MM.1S (cell line): ENCODE data around the gene RALA.

Experiments
- CTCF ChIP-seq: fragments of 300-600 bp; sonication (generic); IDR thresholded peaks from 2 replicates; pipeline ENCODE4 v1.5.1; 2016; ENCODE audit warnings: antibody characterized with exemption, low read length, mixed read lengths
- EZH2 ChIP-seq: fragments of 300-600 bp; sonication (generic); optimal IDR thresholded peaks from 2 replicates; pipeline ENCODE3; 2017; ENCODE audit warnings: low read depth, mild to moderate bottlenecking, antibody characterized with exemption, low read length, mixed read lengths
- EZH2phosphoT487 ChIP-seq: fragments of 300-600 bp; sonication (generic); IDR thresholded peaks from 2 replicates; pipeline ENCODE4 v1.6.1; 2018; ENCODE audit warnings: antibody characterized with exemption, low read length

DNA sequence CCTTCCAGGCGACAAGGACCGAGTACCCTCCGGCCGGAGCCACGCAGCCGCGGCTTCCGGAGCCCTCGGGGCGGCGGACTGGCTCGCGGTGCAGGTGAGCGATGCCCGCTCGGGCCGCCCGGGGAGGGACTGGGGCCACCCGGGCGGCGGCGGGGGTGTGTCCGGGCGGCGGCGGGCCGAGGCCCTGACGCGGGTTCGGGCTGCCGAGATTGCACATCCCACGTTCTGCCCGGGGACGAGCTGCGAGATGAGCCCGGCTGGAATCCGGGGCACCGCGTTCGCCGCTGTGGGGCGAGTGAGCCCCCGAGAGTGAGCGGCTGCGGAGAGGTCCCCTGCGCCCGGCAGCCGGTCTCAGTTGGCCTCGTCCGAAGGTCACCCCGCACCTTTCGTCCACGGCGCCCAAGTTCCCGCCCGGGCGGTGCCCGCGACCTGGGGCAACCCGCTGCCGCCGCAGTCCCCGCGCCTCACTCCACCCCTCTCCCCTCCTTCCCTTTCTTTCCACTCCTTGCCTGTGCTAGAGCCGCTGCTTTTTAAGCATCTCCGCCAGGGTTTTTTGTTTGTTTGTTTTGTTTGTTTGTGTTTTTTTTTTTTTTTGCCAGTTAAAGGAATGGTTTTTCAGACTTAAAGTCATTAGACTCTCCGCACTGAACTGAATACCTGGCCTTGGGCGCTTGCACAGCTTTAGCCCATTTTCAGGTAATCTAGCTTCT is 515 bp downstream of the RALA start:
- TF ChIP-seq CTCF (no peak), EZH2 (no peak), EZH2phosphoT487 (no peak)
